HFF-Myc (cell line): ENCODE data around the gene ZNF554.
"Not testable (repeated sequence)": the region's sequence is repeated elsewhere in the genome, so short reads cannot be mapped to it uniquely, and the experiment has no call there.

Experiments used
- DNase-seq: peaks from one replicate; pipeline ENCODE4 v3.0.0-alpha.2; 2011; ENCODE audit warnings: low read depth; ENCODE audit errors: extremely low read depth
- H3K4me3 ChIP-seq: replicated peaks from 2 replicates; pipeline ENCODE4 v1.5.1; 2011; ENCODE audit warnings: low read depth, mild to moderate bottlenecking, control low read depth, low read length
- CTCF ChIP-seq: IDR thresholded peaks from 2 replicates; pipeline ENCODE4 v1.5.1; 2012; ENCODE audit warnings: mild to moderate bottlenecking, low read depth, low read length, control low read depth; ENCODE audit errors: missing control alignments

Gene ZNF554

GRCh38 chr19:2791440-2791839 lies 28.2 kb upstream of the ZNF554 start:
- DNase-seq: no peak
- H3K4me3 ChIP-seq: no peak overlapping the region
- no peak for TF ChIP-seq CTCF

- no peak for DNase-seq
- no peak overlapping the region for H3K4me3 ChIP-seq
- TF ChIP-seq CTCF: no peak
Observed at GRCh38 chr19:2791876-2792275, 27.8 kb upstream of the ZNF554 start.

GRCh38 chr19:2792666-2793065 lies 27.0 kb upstream of the ZNF554 start:
- H3K4me3 ChIP-seq, DNase-seq: not testable (repeated sequence)

DNA sequence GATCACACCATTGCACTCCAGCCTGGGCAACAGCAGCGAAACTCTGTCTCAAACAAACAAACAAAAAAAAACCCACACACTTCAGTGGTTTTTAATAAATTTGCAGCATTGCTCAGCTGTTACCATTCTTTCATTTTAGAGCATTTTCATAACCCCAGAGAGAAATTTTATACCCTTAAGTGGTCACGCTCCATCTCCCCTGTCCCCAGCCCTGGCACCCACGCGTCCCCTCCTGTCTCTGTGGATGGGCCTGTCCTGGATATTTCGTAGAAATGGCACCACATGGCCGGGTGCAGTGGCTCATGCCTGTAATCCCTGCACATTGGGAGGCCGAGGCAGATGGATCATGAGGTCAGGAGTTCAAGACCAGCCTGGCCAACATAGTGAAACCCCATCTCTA lies 26.5 kb upstream of the ZNF554 start:
- TF ChIP-seq CTCF: no peak
- DNase-seq: no peak

GRCh38 chr19:2793577-2793976 lies 26.1 kb upstream of the ZNF554 start:
- H3K4me3 ChIP-seq: no peak overlapping the region
- DNase-seq: no peak
- no peak for TF ChIP-seq CTCF

More for the DNA sequence above, 26.5 kb upstream of the ZNF554 start:
- H3K4me3 ChIP-seq: no peak overlapping the region

DNA sequence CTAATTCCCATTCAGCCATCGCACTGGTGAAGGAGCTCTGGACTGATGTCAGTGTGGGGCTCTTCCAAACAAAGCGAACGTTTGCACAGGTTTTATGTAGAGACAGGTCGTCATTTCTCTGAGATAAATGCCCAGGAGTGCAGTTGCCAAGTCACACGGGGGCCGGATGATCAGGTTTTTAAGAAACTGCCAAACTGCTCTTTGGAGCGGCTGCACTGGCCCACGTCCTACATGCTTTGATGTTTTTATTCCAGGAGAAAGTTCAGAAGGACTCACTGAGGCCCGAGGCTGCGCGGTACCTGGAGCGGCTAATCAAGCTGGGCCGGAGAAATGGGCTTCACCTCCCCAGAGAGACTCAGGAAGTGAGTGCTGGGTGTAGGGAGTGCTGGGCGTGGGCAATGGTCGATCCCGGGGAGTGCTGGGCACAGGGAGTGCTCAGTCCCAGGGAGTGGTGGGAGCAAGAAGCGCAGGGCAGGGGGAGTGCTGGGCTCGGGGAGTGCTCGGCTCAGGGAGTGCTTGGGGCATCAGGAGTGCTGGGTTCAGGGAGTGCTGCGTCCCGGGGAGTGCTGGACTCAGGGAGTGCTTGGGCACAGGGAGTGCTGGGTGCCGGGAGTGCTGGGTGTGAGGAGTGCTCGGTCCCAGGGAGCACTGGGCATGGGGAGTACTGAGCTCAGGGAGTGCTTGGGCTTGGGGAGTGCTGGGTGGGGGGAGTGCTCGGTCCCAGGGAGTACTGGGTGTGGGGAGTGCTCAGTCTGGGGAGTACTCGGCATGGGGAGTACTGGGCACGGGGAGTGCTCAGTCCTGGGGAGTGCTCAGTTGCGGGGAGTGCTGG lies 23.6 kb upstream of the ZNF554 start:
- no peak for DNase-seq
- H3K4me3 ChIP-seq: no peak overlapping the region
- TF ChIP-seq CTCF: no peak

DNA sequence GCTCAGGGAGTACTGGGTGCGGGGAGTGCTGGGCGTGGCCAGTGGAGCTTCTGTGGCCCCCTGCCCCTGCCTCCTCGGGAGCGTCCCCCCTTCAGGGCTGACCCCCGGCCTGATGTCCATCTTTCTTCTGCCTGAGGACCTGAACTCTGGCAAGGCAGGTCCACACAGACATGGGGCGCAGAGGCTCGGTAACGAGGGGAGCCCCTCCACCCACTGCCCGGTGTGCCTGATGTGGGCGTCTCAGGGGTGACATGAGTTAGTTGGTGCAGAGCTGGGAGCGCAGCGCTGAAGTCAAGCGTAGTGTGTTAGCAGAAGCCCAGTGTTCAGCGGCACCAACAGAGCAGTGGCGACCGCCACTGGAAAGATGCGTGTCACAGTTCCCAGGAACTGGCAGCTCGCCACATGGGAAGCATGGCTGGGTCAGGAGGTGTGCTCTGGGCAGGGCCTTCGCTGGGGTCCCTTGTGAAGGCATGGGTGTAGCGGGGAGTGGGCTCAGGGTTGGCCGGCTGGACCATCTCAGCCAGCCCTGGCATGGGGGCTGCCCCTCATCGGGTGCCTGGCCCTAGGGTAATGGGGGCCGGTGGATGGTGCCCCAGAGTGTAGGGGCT lies 22.9 kb upstream of the ZNF554 start:
- DNase-seq: no peak
- no peak for TF ChIP-seq CTCF
- H3K4me3 ChIP-seq: no peak overlapping the region
